Measurements from ENCODE around the gene SGMS1.

- TF ChIP-seq POLR2AphosphoS5 (IDR thresholded peaks at IDR 0.05) (no peak), CTCF (IDR thresholded peaks at IDR 0.05) (no peak), POLR2A (IDR thresholded peaks at IDR 0.05) (no peak), EP300 (IDR thresholded peaks at IDR 0.05) (no peak)
Measured at GRCh38 chr10:50625649-50626132, 1.9 kb upstream of the SGMS1 start.
